HG03196 (cell line): ENCODE measurements around the gene DIP2C.
"Not testable (repeated sequence)": the region's sequence is repeated elsewhere in the genome, so short reads cannot be mapped to it uniquely, and the experiment has no call there.

ENCODE experiments used
- ATAC-seq: cut with Tn5 transposase; IDR thresholded peaks from one replicate; pipeline ENCODE4 v1.9.1; 2021; ENCODE audit not compliant: unreplicated experiment

Gene DIP2C

DNA sequence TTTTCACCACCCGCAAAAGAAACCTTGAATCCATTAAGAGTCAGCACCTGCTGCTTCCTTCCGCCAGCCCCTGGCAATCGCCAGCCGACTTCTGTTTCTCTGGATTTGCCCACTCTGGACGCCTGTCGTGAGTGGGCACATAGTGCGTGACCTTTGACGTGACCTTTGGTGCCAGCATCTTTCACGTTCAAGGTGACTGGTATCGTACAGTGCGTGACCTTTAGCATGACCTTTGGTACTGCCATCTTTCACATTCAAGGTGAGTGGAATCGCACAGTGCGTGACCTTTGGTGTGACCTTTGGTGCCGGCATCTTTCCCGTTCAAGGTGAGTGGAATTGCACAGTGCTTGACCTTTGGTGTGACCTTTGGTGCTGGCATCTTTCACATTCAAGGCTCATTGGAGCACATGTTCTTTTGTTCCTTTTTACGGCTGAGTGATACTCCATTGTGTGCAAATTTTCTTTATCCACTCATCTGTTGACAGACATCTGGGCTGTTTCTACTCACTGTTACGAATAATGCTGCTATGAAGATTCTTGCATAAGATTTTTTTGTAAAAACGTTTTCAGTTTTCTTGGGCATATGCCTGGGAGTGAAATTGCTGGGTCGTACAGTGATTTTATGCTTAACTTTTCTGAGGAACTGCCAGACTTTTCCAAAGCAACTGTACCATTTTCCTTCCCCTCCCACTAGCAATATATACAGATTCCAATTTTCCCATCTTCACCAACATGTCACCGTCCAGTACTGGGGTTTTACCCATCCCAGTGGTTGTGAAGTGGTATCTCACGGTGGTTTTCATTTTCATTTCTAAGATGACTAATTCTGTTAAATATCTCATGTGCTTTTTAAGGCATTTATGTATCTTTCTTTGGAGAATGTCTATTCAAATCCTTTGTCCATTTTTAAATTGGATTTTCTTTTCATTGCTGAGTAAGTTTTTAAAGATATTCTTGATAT, 145.3 kb downstream of the DIP2C start:
- no peak for ATAC-seq

DNA sequence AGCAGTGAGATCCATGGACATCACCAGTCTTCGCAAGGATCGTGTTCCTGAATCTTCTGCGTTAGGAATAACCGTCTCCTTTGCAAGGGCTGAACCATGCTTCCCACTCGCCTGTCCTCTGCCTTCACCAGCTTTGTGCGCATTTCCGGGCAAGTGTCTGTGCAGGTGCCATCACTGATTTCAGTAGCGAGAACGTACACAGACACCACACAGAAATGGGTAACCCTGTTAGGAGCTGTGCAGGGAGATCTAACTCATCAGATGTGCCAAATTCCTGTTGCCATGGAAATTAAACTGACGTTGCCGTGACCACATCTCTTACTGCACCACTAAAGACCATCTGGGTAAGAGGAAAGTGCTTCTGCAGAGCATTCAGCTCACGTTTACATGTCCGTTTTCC, 146.3 kb downstream of the DIP2C start:
- no peak for ATAC-seq

DNA sequence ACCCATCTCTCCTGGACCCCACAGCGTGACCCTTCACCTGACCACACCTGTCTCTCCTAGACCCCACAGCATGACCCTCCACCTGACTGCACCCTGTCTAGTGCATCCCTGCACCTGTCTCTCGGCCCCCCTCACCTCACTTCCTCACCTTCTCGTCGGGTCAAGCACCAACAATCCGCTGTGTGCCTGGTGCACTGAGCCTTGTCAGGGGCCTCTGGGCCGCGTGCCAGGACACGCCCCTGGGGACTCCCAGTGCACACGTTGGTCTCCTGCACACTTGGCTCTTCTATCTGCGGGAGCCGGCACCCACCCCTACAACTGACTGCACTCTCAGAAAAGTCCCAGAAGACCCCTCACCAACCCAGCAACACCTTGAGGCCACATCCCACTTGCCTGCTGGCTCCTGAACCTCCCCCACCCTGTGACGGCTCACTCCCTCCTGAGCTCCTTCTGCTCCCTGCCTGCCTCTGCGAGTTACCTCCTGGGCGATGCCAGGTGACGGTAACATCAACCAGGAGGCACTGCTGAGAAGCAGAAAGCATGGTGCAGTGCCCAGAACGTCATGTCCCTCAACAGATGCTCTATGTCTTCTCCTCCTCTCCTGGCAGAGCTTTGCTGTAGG, 147.6 kb downstream of the DIP2C start:
- ATAC-seq = no peak

DNA sequence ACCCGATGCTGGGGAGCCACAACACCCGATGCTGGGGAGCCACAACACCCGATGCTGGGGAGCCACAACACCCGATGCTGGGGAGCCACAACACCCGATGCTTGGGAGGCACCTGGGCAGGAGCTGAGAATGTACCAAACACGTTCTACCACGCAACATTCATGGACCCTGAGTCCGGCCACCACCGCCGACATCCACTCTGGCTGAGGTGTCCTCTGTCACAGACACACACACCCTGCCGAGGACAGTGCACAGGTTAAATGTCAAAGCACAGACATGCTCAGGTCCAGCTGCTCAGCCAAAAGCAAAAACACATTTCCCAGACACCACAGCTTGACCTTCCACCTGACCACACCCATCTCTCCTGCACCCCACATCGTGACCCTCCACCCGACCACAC, 148.4 kb downstream of the DIP2C start:
- ATAC-seq = no peak

DNA sequence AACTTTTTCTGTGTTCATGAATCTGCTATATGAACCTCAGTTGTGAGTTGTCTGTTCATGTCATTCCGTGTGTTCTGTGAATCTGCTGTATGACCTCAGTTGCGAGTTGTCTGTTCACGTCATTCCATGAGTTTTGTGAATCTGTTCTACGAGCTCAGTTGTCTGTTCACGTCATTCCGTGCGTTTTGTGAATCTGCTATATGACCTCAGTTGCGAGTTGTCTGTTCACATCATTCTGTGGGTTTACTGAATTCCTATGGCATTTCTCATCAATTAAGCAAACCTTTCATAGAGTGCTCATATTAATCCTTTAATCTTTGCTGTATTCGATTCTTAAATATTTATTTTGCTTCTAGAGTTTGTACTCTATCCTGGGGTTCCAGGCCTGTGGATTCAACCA, 150.6 kb downstream of the DIP2C start:
- no peak for ATAC-seq

DNA sequence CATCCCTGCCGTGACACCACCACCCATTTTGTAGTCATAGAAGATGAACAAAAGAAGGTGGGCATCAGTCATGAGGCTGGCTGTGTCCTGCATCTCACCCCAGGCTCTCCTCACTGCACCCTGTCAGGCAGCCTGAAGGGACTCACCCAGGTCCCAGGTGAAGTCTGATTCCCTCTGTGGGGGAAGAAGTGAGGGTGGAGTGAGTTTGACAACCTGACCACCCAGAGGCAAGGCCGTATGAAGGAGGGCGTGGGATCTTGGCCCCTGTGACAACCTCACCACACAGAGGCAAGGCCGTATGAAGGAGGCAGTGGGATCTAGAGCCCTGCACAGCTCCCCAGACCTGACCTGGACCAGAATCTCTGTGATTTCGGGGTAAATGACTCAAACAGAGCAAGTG, 152.5 kb downstream of the DIP2C start:
- no peak for ATAC-seq

DNA sequence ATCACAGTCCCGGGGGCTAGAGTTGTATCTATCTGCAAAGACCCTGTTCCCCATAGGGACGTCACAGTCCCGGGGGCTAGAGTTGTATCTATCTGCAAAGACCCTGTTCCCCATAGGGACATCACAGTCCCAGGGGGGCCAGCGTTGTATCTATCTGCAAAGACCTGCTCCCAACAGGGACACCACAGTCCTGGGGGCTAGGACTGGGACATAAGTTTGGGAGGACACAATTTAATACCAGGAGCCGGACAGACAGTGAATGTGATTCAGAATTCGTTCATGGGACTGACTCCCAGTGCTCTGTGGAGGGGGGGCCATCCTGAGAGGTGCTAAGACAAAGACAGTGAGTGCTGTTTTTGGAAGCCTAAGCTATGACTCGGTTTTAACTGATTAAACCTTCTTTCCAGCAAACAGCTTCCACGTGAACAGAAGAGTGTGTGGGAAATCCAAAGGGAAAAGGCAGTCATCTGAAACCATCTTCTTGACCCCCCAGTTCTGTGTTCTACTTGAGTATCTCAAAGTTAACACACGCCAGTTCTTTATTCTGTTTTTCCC, 153.0 kb downstream of the DIP2C start:
- ATAC-seq = no peak

DNA sequence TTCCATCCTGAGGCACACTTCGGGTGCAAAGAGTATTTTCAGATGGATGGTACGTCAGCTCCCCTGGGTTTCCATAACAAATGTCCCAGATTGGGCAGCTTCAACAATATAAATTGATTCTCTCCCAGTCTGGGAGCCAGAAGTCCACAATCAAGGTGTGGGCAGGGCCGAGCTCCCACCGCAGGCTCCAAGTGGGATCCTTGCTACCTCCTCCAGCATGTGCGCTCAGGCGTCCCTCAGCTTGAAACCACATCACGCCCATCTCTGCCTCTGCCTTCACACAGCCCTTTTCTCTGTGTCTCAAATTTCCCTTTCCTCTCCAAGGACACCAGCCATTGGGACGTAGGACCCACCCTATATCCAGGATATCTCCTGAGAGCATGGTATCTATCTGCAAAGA, 153.5 kb downstream of the DIP2C start:
- no peak for ATAC-seq

DNA sequence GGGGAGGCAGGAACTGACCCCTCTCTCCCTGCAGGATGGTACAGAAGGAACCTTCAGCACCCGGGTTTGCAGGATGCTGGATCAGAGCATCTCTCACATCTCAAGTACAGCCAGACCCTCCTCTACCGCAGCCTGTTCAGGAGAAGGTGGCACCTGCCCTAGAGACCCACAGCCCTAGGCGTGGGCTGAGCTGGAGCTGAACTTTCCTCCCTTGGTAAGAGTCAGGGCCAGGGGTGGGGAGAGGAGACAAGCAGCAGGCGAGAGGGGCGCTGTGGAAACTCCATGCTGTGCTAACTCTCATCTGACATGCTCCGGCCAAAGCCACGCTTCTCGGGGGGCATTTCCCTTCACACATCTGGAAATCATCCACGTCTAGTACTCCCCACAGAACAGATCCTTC, 154.4 kb downstream of the DIP2C start:
- ATAC-seq = no peak

DNA sequence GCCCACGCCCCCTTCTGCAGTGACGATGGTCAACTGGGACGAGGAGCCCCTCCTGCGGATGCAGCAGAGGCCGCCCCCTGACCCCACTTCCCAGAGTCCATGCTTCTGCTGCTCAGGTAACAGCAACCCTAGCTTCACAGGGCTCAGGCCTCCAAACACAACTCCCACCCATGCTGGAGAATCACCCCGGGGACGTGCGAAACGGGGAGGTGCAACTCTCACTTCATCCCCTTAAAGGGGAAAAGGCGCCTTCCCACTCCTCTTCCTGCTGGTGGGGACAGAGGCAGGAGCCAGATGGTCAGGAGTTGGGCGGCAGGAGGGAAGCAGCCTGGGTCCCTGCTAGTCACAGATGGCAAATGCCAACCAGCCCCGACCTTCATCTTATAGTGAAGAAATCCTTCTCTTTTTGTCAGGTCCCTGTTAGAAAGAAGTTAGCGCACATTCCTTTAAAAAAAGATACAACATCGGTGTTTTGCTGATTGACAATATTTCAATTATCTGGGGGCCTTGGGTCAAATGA, 155.4 kb downstream of the DIP2C start:
- no peak for ATAC-seq

DNA sequence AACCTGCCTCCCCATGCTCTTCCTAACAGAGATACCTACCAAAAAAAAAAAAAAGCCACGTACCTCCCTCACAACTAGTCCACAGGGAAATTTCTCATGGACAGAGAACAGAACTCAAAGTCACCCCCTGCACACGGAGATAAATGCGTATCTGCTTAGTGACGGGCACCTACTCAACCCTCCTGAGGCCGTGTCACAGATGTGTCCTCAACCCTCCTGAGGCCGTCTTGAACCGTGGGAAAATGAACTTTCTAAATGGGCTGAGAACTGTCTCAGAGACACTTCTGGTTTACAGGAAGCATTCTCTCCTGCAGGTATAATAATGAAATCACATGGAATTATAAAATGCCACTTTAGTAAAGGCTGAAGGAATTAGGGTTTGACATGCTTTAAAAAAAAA, 155.9 kb downstream of the DIP2C start:
- no peak for ATAC-seq

DNA sequence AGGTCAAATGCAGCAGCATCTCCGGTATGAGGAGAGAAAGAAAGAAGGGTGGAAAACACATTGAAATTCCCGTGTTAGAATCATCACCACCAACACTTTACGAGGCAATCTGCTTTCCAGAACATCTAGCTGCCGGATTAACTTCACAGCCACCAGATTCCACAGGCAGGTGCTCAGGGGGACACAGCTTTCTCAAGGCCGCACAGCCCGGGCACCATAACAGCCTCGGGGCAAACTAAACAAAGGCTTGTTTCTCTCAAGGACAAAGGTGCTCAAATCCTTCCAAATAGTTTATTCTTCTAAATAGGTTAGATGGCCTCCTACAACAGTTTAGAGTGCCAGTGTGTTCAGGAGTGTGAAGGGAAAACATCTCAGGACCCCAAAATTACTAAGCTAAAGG, 156.3 kb downstream of the DIP2C start:
- no peak for ATAC-seq

DNA sequence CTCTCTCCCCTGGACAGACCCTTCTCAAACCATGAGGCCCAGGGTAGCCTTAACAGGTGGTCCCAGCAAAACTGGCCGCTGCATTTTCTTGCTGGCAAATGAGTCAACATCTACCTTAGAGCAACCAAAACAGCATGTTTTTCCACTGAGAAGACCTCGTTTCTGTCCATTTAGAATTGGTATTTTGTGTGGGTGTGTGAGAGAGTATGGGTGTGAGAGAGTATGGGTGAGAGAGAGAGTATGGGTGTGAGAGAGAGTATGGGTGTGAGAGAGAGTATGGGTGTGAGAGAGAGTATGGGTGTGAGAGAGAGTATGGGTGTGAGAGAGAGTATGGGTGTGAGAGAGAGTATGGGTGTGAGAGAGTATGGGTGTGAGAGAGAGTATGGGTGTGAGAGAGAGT, 157.1 kb downstream of the DIP2C start:
- ATAC-seq = not testable (repeated sequence)

DNA sequence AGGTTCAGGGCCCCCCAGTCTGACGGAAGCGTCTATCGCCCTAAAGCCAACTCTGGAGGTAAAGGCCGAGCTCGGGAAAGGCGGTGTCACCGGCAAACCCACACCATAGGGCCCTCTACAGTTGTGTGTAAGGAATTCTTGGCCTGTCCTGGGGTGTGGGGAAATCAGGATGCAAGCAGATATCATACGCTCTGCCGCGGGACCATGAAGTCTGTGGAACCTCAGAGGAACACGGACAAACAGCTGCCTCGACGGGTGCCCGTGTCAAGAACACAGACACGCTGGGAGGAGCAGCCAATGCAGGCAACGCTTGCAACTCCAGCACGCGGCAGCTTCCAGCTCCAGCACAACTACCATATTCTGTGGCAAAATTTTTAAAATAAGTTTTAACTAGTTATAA, 157.9 kb downstream of the DIP2C start:
- no peak for ATAC-seq

DNA sequence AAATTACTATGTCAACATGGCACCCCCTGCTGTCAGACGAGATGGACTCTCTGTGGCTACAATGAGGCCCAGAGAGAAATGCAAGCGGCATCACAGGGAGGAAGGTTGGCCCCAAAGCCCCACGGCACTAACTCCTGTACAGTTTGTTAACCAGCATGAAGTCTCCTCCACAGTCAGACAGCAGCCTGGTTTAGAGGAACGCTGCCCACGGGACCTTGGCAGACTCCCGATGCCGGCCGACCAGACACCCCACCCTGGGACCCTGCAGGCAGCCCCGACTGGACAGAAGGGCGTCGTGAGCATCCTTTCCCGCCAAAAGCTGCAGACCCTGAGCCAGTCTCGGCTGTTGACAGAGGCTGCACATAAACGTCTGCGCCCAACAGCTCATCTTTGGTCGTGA, 158.8 kb downstream of the DIP2C start:
- ATAC-seq = no peak

DNA sequence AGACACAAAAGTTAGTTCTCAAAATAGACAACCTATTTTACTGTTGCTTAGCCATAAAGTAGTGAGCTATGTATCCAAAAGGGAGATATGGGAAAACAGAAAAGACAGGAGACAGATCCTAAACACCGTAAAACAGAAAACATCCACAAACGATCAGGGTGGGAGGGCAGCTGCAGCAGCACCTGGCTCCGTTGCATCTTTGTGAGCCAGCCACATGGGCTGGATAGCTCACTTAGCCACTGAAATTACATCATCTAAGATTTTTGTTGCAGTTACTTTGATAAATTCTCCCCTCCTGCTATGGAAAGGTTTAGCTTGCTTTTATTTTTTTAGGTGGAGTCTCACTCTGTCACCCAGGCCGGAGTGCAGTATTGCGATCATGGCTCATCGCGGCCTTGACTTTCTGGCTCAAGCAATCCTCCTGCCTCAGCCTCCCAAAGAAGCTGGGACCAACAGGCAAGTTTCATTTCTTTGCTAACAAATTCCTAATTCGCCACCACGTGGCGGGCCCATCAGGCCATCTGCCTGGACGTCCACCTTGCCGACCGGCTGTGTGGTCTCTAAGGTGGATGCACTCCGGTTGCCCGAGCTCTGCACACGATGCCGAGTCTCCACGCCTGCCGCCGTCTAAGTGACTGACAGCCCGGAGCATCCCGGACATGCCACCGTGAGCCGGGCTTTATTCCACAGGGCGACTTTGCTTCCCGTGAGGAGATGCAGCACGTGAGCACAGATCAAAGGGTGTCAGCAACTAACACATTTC, 159.8 kb downstream of the DIP2C start:
- ATAC-seq = no peak

DNA sequence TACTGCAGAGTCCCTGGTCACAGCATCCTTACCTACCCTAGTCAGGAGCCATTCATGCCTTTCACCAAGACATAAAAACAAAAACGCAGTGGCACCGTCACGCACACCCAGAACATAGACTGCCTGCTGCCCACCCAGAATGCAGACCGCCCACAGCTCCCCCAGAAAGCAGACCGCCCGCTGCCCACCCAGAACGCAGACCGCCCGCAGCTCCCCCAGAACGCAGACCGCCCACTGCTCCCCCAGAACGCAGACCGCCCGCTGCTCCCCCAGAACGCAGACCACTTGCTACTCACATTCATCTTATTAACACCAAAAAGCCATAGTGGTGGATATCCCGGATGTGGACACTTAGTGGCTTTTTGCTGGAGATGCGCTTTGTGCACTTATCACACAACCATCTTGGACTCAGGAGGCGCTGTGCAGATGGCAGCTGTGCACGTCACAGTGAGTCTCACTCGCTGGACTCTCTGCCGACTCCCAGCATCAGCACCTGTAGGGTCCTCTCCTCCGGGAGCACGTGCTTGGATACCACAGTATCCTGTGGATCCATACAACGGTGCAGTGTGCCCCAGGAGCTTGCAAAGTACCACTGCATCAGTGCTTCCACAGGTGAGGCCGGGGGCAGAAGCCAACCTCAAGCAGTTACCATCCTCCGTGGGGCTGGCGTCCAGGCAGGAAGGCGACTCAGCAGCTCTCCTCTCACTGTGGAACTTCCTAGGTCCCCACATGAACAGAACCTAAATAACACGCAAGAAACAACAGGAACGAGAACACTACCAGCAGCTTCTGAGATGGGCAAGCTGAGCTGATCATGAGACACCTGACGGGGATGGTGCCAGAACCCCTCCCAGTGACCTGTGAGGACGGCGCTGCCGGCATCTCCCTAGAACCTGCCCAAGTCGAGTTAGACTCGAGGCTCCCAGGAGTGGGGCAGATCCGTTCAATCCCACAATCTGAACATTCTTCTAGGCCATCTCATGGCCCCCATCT, 161.0 kb downstream of the DIP2C start:
- ATAC-seq = no peak

DNA sequence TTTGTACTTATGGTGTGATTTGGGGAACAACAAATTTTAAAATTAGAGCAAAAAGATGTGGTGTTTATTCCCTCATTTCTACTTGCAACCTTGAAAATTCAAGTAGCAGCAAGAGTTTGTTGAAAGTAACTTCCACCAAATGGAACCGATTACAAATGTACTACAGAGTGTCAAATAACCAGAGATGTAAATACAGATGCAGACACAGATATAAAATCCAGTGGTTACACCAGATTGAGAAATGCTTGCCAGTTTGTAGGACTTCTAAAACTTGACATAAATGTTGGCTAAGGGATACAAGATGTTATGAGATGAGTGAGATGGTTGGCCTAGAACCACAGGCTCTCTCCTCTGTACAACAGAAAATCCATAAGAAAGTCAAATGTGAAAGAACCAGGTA, 162.1 kb downstream of the DIP2C start:
- ATAC-seq = no peak

DNA sequence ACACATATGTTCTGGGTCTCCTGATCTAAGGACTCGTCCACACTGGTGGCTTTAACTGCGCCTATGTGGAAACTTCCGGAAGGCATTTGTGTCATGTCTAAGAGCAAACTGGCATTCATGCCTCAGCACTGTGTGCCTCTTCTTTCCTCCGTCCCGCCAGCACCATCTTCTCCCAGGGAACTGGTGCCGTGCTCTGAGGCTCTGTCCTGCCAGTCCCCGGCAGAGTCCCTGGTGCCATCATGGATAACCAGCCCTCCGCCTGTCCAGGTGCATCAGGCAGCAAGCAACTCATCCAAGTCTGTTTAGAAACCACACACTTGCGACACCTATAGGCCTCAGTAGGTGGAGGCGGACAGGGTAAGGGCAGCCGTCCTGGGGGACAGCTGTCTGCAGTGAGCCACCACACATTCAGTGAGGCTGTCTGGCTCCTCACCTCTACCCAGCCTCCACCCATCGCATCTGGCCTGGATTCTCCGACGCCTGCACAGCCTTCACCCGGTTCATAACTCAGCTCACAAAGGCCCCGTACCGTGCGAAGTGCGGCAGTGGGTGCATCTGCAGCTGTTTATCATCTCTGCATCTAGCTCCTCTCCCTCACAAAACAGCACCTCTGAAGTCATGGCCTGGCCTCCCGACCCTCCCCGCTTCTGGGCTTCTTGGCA, 162.7 kb downstream of the DIP2C start:
- ATAC-seq = no peak
